Pancreas (tissue), 10 donors: ENCODE measurements around the gene RNF182. TPM values are rescaled to one million over a fixed set of nuclear protein-coding genes. Genes with fewer than 3 reads are reported as not detected.
A peak's percentile ranks its signal among the peaks of the same experiment; 100 is the strongest.

Source experiments
- ATAC-seq, 4 donors: fragments of 200-7000 bp; cut with Tn5 transposase; one replicate each; pipeline versions ENCODE4 v1.8.0 to v1.9.1; 2020; ENCODE audit warnings: mild to moderate bottlenecking in 4 of 4, moderate library complexity in 4 of 4
- DNase-seq, 6 donors: peaks; one replicate each; pipeline ENCODE4 v3.0.0-alpha.2; 2020
- FAIRE-seq: peaks from 2 replicates; lab custom pipeline; 2012; peaks lifted over from hg19 to GRCh38; lab: Jason Lieb, UNC
- H3K27ac ChIP-seq, 4 donors: fragments of 200-600 bp; sonication (generic); 1 replicate in 3 of 4; 2 replicates in 1 of 4; pipeline versions ENCODE4 v1.5.0 to v1.8.0; 2020
- H3K27me3 ChIP-seq, 4 donors: fragments of 200-600 bp; one replicate each; pipeline ENCODE4 v1.8.0; 2021
- H3K36me3 ChIP-seq, 3 donors: fragments of 200-600 bp; sonication (generic) in 1 of 3; one replicate each; pipeline versions ENCODE4 v1.5.0 to v1.8.0; 2020 to 2021
- H3K4me1 ChIP-seq, 3 donors: fragments of 200-600 bp; one replicate each; pipeline ENCODE4 v1.8.0; 2021
- H3K4me3 ChIP-seq, 4 donors: fragments of 200-600 bp; sonication (generic) in 2 of 4; one replicate each; pipeline versions ENCODE4 v1.5.0 to v1.8.0; 2020 to 2021
- H3K9me3 ChIP-seq, 4 donors: fragments of 200-600 bp; one replicate each; pipeline ENCODE4 v1.8.0; 2021
- CTCF ChIP-seq, 4 donors: fragments of 200-600 bp; sonication (generic) in 3 of 4; IDR thresholded peaks; one replicate each; pipeline versions ENCODE4 v1.5.0 to v1.8.0; 2021; ENCODE audit warnings: antibody characterized with exemption in 4 of 4
- WGBS, 2 donors: extraction: QIAGEN DNeasy Blood & Tissue Kit; methylation state at CpG; one replicate each; pipeline ENCODE4 v1.1.7; 2013; 5-methylcytosine and 5-hydroxymethylcytosine counted together
- intact Hi-C, 3 donors: fragments of 100-400 bp; cut with DNase I; formaldehyde crosslinking; loops; one replicate each; pipeline versions ENCODE4 v1.11.1 to v1.14.2; 2022
- polyA plus RNA-seq, 2 donors: library from polyadenylated mRNA; stranded (reverse); fragments of 200-250 nt; gene quantifications; one replicate each; pipeline ENCODE4 v1.2.3, GENCODE V29; 2013
- total RNA-seq, 6 donors: library from RNA; stranded (reverse); fragmentation: NEBNext Ultra II Directional in 4 of 6; extraction: Animal tissue kit (Norgen Biotek cat#: 25700) in 4 of 6; gene quantifications; one replicate each; pipeline versions ENCODE4 v1.2.1 to v1.2.4, GENCODE V29; 2021 to 2023
- donor health status: healthy with polysubstance abuse.
- donor health status: DM: no; HTN: no; CAD: no; lungs with moderate emphysema.
- donor health status: DM: no; HTN: no; CAD: no.
- donor health status: control.
- donor health status: control.
- donor health status: Bipolar disorder and iron deficiency.
- donor health status: DM: yes; HTN: yes; CAD: no.
- donor health status: DM: no; HTN: no; CAD: no.
- donor health status: DM: no; HTN: no; CAD: no.
- donor health status: DM: yes; HTN: yes; CAD: no.

RNF182 gene
- total and polyA plus RNA-seq, 8 donors = 0.34 to 2.2 (median 0.77) TPM

GRCh38 chr6:14012313-14013030, 87.7 kb downstream of the RNF182 start:
- WGBS, 2 donors = 85 to 93% methylated on average over 5 of the region's 5 CpGs

GRCh38 chr6:14015964-14016363, 91.2 kb downstream of the RNF182 start:
- Histone ChIP-seq H3K27me3 (no peaks in the 10 kb centered on the region), H3K4me3 (no peak overlapping the region), H3K36me3 (no peaks in the 10 kb centered on the region), H3K9me3 (no peaks in the 10 kb centered on the region), H3K27ac (no peak overlapping the region), H3K4me1 (no peaks in the 10 kb centered on the region)
- FAIRE-seq = no peak
- intact Hi-C loops = no loop called here
- no peak for DNase-seq
- TF ChIP-seq CTCF (IDR thresholded peaks at IDR 0.05) = no peak
- WGBS, 2 donors = 81 to 88% methylated on average over 5 of the region's 5 CpGs
- no peak for ATAC-seq

More at GRCh38 chr6:14012313-14013030, 87.7 kb downstream of the RNF182 start:
- TF ChIP-seq CTCF (IDR thresholded peaks at IDR 0.05) = no peak
- Histone ChIP-seq H3K36me3 (no peaks in the 10 kb centered on the region), H3K9me3 (no peaks in the 10 kb centered on the region), H3K27me3 (no peaks in the 10 kb centered on the region), H3K4me3 (no peak overlapping the region), H3K27ac (no peak overlapping the region), H3K4me1 (no peaks in the 10 kb centered on the region)
- no peak for ATAC-seq
- intact Hi-C loops = no loop called here
- no peak for FAIRE-seq
- no peak for DNase-seq

DNA sequence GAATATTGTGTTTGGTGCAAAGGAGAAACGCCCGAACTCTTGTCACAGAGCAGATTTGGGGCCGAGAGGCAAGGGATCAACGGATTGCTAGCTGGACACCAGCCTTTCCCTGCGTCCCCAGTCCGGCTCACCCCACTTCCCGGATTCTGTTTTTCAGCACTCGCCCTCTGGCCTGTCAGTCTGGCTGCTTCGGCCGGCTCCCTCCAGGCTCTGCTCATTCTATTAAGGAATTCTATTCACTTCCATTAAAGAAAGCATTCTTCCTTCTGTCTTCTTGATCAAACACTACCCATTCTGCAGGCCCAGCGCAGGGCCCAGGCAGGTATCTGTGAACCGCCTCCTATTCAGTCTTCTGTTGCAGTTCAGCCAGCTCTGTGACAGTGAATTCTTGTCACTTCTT, 91.7 kb downstream of the RNF182 start:
- 77 to 80% methylated on average over 12 of the region's 12 CpGs for WGBS, 2 donors
- H3K36me3 ChIP-seq = no peaks in the 10 kb centered on the region
- peak overlapping the region in 3 of 4 donors; percentile 2 to 66 (median 53) for H3K27ac ChIP-seq
- no peaks in the 10 kb centered on the region for H3K9me3 ChIP-seq
- DNase-seq = no peak
- intact Hi-C loops = no loop called here
- no peak for TF ChIP-seq CTCF (IDR thresholded peaks at IDR 0.05)
- ATAC-seq = no peak
- H3K4me3 ChIP-seq = no peak overlapping the region
- no peaks in the 10 kb centered on the region for H3K4me1 ChIP-seq
- FAIRE-seq = no peak
- H3K27me3 ChIP-seq = no peaks in the 10 kb centered on the region

GRCh38 chr6:14016935-14017625, 92.3 kb downstream of the RNF182 start:
- Histone ChIP-seq H3K9me3 (no peaks in the 10 kb centered on the region), H3K4me1 (no peaks in the 10 kb centered on the region), H3K27me3 (no peaks in the 10 kb centered on the region), H3K36me3 (no peaks in the 10 kb centered on the region), H3K27ac (peak overlapping the region in 3 of 4 donors; percentile 13 to 66 (median 53)), H3K4me3 (no peak overlapping the region)
- WGBS, 2 donors = 28 to 32% methylated on average over 5 of the region's 5 CpGs
- no peak for FAIRE-seq
- ATAC-seq = peak; percentile 46 to 90 (median 78)
- intact Hi-C loops = no loop called here
- DNase-seq = no peak
- no peak for TF ChIP-seq CTCF (IDR thresholded peaks at IDR 0.05)
